ENCODE measurements around the gene SLC25A36.

- TF ChIP-seq CTCF (IDR thresholded peaks at IDR 0.05): no peak
- TF ChIP-seq EZH2 (IDR thresholded peaks at IDR 0.05): no peak
Measured at GRCh38 chr3:140933109-140933508, 8.5 kb upstream of the SLC25A36 start.
